DMS79 (cell line): ENCODE measurements around the gene CATSPER4.
A peak's percentile ranks its signal among the peaks of the same experiment; 100 is the strongest.

ENCODE experiments used
- DNase-seq: peaks from one replicate; lab custom pipeline; 2025; lab: John Stamatoyannopoulos, UW

Gene CATSPER4

DNA sequence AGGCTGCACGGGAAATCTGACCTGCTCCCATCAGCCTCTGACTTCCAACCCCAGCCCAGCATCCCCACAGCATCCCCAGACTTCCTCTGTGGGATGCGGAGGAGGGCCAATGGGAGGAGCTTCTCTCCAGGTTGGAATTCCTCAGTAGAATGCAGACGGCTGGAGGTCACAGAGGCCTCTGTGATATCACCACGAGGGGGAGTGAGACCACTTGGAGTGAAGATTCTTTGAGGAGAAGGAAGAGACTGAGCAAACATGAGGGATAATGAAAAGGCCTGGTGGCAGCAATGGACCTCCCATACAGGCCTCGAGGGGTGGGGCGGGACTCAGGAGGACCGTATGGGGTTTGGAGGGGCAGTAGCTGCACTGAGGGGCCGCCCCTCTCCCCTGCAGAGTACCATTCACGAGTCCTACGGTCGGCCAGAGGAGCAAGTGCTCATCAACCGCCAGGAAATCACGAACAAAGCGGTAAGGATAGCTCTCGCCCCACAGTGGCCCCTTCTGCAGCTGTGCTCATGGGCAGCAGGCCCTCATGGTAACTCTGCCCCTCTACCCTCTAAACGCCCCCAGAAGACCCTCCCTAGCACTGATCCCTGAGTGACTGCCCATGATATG lies at the start of gene CATSPER4:
CATSPER4 (plus strand) TSS at position 230 of the 615 bp plus-strand sequence; CDS start at position 256, 26 bp downstream.
- DNase-seq = no peak

DNA sequence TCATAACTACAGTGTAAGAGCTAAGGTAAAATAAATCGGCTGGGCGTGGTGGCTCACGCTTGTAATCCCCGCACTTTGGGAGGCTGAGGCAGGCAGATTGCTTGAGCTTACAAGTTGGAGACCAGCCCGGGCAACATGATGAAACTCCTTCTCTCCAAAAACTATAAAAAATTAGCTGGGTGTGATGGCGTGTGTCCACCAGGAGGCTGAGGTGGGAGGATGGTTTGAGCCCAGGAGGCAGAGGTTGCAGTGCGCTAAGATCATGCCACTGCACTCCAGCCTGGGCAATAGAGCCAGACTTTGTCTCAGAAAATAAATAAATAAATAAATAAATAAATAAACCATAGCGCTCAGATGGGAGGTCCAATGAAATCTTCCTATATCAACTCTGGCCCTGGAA lies 48.2 kb upstream of the CATSPER4 start:
- DNase-seq = no peak

DNA sequence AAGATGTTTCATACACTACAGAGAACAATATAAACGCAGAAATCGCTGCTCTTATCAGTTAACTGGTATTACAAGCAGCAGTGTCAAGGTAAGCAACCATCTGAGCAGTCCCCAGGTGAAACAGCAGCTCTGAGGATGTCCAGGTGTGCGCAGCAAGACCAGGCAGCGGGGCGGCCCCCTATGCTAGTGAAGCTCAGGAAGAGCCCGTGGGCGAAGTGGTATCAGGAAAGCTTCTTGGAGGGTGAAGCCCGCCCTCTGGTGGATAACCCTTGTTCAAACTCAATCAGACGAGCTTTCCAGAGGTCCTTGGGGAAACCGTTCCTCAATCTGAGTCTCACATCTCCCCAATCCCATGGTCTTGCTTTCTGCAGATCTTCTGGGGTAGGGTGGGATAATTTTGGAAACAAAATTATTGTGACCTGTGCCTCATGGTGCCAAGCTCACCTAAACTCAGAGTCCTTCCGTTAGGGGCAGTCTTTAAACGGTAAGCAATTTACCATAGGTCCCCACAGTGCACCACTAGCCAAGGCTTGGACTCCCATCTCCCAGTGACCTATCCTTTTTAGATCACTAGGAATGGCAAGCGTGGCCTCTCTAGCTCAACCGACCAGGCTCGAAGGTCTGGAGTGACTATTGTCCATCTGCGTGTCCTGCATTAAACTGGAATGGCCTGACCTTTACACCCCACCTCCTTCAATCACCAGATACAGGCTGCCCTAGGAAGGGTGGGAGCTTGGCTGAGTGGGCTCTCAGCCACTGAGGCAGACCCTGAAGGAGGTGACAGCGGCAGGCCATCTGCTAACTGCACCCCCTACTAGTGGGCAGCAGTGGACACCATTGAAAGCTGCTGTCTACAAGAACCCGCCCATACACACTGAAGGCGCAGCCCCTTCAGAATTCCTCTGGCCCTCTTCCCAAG lies 45.1 kb upstream of the CATSPER4 start:
- peak; percentile 80 for DNase-seq

DNA sequence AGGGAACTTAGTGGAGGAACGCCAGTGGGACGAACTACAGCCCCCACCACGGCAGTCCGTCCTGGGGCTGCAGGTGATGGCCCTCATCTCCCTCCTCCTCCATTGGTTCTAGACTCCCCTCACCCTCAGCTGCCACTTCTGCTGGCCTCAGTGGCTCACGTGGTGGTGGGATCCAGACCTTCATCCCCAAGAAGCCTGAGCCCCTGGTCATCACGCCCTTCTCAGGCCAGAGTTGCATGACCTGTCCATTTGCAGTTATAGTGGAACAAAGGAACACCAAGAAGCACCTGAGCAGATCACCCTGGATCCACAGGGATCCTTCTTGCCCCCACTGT lies 44.5 kb upstream of the CATSPER4 start:
- no peak for DNase-seq

DNA sequence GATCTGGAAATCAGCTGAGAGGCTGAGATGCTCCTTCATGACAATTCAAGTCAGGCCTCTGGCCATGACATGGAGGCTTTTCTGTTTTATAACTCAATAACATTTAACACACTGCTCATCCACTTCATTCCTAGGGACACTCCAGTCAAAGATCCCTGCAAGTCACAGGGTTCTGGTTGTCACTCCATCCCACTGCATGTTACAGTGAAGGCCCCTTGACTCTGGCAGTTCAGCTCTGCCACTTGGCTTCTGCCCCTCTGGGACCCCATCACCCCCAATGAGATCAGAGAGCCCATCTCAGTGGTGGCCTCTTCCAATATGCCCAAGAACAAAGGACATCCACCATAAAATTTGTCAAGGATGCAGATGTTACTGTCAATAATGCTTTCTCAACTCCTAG lies 41.5 kb upstream of the CATSPER4 start:
- DNase-seq = no peak

DNA sequence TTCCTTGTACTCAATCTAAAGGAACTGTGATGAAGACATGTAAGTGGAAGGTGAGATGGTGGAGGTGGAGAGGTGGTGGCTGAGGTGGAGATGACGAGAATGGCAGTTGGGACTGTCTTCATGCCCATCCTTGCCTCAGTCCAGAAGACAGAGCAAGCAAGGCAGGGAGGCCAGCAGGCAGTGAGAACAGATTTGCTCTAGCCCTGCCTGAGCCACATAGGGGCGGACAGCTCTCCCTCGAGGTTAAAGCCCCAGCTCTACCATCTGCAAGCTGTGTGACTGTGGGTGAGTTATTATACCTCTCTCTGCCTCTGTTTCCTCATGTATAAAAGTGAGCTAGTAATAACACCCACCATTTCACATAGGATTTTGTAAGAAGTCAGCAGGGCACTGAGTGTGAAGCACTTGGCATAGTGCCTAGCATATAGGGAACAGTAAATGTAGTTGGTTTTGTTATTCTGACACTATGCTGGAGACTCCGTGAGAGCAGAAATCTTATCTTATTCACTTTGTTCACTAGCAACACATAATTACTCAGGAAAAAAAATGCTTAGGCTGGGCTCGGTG lies 36.4 kb upstream of the CATSPER4 start:
- DNase-seq = no peak

DNA sequence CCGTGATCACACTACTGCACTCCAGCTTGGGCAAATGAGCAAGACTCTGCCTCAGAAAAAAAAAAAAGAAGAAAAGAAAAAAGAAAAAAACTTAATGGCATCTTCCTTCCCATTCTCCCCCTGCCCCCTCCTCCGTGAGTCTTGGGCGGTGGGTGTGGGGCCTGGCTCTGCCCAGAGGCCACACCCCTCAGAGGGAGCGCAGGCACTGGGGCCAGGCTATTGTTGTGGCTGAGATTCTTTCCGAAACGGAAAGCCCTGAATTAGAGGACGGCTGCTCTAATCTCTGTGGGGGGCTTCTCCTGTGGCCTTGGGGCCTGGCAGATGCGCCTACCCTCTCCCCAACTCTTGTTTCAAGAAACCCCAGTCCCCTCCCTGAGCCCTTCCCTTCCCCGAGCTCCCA lies 35.7 kb upstream of the CATSPER4 start:
- no peak for DNase-seq

DNA sequence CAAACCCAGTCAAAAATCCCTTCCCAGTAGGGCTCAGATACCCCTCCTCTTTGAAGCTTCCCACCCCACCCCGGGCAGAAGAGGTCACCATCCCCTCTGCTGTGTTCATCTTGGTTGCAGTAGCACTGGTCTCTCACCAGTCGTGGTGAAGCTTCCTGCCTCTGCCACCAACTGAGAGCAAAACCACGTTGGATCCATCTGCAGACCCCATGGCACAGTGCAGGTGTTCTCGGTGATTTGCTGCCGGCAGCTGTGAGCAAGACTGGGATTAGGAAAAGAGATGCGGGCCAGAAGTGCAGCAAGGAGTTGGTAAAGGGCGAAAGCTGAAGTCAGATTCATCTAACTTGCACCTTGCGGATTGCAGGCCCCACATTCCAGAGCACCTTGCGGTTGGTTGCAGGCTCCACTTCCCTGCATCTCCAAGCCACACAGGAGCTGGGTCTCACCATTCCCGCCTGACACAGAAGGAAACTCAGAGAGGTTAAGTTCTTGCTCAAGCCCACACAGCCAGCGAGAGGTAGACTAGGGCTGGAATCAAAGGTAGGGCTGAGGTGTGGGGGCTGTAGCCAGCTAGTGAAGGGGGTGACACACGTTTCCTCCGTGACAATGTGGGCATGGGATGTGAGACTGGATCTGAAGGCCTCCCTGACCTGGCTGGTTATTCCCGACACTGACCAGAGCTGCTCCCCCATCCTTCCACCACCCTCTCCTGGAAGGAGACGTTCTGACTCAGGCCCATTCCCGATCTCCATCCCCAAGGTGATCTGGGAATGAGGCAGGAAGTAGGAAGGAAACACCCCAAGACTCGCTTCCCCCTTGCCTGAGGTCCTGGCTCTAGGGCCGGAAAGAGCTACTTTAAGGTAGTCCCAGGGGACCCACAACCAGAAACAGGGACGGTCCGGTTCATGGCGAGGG lies 34.8 kb upstream of the CATSPER4 start:
- no peak for DNase-seq

DNA sequence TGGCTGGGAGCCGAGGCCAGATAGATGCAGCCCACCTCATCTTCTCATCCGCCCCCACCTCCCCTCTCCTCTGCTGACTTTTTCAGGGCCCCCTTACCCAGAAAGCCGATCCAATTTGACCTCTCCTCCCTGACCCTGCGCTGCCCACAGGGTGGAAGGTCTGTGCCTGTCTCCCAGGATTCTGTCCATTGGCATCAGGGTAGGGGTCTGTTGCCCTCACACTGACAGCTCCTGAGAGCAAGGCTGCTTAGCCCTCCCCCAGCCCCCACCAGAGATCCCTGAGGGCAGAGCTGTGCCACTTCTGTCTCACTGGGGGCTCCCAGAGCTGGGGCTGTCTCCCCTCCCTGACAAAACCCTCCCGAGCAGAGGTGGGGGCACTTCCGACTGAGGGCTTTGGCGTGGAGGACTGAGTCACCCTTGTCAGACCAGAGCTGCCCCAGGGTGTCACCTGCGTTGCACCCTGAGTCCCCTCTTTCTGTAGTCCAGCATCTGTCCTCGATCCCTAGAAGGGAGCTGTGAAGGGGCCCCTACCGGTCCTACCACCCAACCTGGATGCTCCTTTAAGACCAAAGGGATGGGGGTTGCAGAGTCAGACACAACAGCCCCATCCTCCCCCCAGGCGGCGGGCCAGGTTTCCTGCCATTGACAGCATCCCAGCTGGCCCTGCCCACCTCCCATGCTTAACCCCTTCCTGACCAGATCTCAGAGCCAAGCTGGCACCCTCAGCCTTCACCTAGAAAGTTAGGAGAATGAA lies 33.9 kb upstream of the CATSPER4 start:
- DNase-seq = no peak

DNA sequence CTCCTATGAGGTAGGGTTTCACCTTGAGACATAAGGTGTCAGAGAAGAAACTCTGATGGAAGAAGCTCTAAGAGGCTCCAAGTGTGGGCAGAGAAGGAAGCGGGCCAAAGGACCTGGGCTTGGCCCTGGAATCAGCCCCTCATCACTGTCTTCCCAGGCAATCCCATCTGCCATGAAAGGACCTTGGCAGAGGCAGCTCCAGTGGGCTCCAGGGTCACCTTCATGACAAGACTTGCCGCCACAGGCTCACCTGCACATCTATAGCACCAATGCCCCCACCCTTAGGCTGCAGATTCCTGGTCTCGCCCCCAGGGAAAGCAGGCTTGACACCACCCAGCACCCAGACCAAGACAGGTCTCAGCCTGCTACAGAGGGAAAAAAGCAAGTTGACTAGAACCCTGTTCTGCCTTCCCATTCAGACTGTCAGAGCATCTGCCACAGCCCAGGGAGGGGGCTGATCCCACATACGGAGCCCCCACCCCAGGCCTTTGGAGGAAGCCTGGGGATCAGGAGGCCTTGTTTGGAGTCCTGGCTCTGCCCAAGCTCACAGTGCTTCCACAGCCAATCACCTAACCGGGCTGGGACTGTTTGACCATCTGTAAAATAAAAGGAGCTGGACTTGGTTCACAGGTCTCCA lies 32.0 kb upstream of the CATSPER4 start:
- DNase-seq = no peak

DNA sequence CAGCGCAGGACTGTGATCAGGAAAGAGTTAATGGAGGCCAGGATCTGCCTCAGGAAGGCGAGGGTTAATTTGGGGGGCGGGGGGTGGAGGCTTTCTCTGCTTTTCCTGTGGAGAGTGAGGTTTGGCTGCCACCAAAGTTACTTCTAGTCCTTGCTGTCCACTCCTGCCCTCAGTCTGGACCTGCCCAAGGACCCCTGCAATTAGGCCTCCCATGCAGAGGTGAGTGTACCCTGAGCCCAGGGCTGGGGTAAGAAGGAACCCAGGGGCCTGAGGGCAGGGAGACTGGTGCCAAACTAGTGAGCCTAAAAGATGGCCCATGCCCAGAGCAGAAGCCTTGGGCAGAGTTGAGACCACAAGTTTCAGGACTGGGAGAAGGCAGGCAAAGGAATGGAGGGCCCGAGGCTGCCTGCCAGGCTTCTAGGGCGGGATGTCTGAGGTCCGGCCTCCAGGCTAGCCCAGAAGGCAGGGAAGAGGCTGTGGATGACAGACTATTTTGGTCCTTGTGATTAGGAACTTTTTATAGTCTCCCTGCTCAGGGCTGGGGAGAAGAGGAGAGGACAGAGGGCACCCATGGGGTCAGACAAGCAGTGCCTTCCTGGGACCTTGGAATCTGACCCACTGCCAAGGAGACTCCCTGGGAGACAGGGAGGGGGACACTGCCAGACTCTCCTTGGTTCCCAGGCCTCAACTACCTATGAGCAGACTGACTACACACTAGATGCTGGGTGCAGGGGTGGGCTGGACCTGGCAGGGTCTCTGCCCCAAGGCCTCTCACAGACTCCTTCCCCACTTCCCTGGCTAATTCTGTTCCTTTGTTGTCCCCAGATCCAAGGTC lies 31.3 kb upstream of the CATSPER4 start, which contains the start of gene FAM110D:
FAM110D (plus strand) TSS at position 172 of the 835 bp plus-strand sequence. CDS start 2,213 bp downstream, outside the sequence.
- no peak for DNase-seq

DNA sequence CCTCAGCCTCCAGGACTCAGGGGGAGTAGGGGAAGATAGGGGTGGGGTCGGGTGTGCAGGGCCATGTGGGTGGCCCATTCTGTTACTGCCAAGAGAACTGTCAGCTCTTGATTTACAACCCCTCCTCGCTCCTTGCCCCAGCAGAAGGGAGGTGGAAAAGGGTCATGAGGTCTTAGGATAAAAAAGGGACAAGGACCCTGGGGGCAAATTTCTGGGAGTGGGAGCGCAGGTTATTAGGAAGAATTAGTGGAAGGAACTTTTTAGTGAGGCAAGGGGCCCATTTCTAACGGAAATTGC lies 30.7 kb upstream of the CATSPER4 start:
- no peak for DNase-seq

DNA sequence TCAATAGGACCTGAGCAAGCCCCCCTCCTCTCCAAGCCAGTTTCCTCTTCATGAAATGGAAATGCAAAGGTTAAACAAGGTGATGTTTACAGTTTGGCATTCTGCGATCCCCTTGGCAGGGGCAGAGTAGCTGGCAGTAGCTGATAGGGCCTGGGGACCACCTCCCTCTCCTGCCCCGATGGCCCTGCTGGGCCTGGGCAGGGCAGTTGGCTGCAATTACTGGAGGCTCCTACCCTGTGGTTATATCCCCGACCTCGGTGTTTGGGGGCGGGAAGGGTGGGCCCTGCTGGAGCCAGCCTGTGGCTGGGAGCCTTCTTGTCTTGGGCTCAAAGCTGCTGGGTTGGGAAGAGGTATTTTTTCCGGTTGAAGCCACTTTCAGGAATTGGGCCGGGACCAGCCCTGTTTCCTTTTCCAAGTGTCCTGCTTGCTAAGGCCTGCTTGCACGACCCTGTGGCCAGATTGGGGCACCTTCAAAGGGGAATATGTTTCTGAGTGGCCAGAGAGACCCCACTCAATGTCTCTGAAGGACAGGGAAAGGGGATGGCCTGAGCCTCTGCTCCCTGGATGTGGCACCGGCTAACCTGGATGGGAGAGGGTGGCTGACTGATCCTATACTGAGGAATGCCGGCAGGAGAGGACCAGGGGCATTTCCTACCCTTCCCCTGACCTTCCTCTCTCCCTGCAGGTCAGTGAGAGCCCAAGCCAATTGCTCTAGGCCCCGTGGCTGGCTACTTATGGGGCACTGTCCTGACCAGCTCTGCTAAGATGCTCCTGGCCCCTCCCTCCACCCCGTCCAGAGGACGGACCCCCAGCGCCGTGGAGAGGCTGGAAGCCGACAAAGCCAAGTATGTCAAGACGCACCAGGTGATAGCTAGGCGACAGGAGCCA lies 29.6 kb upstream of the CATSPER4 start:
- no peak for DNase-seq

DNA sequence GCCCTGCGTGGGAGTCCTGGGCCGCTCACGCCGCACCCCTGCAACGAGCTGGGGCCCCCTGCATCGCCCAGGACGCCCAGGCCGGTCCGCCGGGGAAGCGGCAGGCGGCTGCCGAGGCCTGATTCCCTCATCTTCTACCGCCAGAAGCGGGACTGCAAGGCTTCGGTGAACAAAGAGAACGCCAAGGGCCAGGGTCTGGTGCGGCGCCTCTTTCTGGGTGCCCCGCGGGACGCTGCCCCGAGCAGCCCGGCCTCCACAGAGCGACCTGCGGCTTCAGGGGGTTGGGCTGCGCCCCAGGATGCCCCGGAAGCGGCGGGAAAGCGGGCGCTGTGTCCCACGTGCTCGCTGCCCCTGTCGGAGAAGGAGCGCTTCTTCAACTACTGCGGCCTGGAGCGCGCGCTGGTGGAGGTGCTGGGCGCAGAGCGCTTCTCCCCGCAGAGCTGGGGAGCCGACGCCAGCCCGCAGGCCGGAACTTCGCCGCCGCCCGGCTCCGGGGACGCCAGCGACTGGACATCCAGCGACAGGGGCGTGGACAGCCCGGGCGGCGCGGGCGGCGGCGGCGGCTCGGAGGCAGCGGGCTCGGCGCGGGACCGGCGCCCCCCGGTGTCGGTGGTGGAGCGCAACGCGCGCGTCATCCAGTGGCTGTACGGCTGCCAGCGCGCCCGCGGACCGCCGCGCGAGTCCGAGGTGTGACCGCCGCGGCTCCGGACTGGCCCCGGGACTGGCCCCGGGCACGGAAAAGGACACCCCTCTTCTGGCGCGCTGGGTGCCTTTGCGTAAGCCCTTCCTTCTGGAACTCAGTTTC lies 28.8 kb upstream of the CATSPER4 start:
- DNase-seq = no peak

DNA sequence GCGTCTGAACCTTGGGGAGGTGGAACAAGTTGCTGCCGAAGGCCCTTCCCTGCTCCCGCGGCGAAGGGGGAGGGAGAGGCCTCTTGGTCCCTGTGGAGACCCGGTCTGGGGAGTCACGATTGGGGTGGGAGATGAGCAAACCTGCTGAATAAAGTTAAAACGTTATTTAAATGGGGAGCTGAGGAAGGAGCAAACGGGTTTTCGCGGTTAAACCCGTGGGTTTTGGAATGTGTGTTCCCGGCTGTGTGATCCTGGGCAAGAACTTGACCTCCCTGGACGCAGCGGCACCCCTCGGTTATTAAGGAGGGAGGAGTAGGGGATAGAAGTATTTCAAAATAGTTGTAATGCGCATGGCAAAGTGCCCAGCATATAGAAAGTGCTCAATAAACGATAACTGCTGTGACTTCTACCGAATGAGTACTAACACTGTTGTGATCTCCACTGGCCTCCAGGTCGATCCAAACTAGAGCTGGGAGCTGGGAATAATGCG lies 28.1 kb upstream of the CATSPER4 start:
- DNase-seq = no peak

DNA sequence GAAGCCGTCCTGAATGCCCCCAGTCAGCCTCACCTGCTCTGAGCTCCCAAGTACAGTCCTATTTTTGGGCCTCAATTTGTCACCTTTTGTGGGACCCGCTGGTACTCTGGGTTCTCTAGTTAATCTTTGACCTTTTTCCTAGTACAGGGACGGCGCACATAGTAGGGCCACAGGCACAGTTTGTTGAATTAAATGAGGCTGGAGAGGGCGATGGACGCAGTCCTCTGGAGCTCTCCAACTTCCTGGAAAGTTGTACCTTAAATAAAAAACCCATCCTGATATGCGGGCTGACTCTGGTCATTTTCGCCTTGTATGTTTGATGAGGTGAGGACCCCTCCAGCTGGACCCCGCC lies 26.7 kb upstream of the CATSPER4 start:
- no peak for DNase-seq

DNA sequence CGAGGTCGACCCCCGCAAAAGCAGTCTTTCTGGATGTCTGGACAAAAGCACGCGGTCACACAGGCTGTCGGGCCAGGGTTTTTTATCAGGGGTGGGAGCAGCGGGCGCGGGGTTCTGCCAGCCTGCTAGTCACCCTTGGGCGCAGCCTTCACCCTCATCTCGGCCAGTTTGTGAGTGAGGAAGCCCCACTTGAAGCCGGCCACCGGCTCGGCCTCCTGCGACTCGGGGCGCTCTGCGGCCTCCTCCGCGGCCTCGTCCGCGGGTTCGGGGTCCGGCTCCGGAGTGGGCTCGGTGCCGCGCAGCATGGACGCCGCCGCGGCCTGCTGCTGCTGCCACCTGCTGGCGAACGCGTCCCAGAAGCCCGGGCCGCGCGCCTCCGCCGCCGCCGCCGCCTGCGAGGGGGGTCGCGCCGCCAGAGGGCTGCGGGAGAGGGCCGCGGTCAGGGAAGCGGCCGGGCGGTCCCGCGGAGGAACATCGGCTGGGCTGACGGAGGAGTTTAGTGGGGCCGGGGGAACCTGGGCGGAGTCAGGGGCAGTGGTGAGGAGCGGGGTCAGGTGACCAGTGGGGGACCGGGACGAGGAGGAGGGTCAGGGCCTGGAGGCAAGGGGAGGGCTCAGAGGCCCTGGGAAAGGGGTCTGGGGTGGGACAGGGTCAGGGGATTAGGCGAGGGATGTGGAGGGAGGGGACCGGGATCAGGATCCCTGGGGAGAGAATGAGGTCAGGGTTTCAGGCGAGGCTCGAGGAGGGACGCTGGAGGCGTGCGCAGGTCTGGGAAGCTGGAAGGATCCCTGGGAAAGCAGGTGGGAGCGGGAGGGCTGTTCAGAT lies 26.2 kb upstream of the CATSPER4 start:
- no peak for DNase-seq
